GM12874 (cell line): ENCODE results near the gene EPB41L4B.

Source experiments
- TF ChIP-seq, protein P1 (sequence below): IDR thresholded peaks from 2 replicates; pipeline ENCODE4 v1.5.1; 2011; ENCODE audit warnings: low read depth, mild to moderate bottlenecking, control low read depth, low read length, moderate library complexity; ENCODE audit not compliant: insufficient read depth

EPB41L4B gene

DNA sequence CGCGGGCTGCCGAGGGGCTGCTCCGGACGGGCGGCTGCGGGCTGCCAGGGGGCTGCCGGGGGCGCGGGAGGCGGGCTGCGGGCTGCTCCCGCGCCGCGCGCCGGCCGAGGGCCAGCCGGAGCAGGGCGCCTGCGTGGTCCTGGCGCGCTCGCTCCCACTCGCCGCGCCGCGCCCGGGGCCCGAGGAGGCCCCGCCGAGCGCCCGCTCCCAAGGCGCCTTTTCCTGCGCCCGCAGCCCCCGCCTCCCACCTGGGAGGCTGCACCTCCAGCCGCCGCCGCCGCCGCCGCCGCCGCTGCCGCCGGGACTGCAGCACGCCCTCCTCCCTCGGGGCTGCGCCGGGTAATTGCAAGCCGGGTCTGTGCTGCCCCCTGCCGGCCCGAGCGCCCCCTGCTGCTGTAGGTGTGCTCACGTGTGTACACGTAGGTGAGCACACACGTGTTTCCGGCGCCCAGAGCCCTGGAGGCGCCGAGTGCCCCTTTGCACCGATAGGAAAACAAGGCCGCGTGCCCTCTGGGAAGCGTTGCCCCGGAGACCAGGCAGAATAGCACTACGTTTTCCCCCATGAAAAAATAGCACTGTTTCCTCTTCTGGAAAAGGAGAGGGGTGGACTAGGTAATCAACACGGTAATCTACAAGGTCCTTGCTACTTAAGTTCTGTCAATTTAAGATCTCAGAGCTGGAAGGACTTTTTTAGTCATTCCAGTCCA is at the start of gene EPB41L4B:
TSS of gene EPB41L4B (minus strand) at position 318 of the 707 bp plus-strand sequence. CDS start 613 bp downstream, outside the sequence.
- TF ChIP-seq, protein P1, sequence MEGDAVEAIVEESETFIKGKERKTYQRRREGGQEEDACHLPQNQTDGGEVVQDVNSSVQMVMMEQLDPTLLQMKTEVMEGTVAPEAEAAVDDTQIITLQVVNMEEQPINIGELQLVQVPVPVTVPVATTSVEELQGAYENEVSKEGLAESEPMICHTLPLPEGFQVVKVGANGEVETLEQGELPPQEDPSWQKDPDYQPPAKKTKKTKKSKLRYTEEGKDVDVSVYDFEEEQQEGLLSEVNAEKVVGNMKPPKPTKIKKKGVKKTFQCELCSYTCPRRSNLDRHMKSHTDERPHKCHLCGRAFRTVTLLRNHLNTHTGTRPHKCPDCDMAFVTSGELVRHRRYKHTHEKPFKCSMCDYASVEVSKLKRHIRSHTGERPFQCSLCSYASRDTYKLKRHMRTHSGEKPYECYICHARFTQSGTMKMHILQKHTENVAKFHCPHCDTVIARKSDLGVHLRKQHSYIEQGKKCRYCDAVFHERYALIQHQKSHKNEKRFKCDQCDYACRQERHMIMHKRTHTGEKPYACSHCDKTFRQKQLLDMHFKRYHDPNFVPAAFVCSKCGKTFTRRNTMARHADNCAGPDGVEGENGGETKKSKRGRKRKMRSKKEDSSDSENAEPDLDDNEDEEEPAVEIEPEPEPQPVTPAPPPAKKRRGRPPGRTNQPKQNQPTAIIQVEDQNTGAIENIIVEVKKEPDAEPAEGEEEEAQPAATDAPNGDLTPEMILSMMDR = peak; percentile 91

DNA sequence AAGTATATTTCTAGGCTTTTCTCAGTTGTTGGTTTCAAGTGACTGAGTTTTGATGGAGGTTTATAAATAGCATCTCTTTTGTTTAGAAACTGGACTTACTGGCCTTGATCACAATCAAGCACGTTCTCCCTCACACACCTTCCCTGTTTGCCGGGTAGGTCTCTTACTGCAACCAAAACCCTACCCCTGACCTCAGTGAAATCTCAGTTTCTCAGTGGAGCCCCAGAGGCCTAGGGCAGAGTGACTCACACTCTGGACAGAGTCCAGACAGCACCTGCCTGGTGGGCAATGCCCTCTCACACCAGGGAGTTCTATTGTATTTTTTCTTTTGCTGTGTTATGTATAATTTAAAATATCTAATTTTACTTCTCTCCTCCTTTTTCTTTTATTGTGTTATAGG is 48.4 kb upstream of the EPB41L4B start:
- TF ChIP-seq, protein P1 = no peak

- TF ChIP-seq, protein P1 = no peak
Measured at GRCh38 chr9:109360771-109361170, 39.9 kb upstream of the EPB41L4B start.

DNA sequence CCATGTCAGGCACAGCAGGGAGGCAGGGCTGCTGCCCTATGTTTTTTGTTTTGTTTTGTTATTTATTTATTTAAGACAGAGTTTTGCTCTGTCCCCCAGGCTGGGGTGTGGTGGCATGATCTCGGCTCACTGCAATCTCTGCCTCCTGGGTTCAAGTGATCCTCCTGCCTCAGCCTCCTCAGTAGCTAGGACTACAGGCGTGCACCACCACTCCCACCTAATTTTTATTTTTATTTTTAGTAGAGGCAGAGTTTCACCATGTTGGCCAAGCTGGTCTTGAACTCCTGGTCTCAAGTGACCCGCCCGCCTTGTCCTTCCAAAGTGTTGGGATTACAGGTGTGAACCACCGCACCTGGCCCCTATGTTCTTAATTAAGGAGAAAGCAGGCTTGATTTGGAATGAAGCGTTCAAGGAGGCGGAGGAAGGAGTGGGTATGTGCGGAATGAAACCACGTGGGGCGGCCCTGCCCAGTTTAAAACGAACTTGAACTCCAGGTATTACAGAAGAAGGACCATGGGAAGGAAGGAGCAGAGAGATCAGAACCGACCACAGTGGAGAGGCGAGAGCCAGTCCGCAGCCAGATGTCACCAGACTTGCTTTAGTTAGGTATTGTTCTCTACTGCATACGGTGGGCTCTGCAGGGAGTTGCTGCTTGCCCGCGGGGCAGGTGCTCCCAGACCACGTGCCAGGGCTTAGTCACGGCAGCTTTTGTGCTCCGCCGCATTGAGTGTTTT is 34.9 kb upstream of the EPB41L4B start:
- TF ChIP-seq, protein P1 = no peak

DNA sequence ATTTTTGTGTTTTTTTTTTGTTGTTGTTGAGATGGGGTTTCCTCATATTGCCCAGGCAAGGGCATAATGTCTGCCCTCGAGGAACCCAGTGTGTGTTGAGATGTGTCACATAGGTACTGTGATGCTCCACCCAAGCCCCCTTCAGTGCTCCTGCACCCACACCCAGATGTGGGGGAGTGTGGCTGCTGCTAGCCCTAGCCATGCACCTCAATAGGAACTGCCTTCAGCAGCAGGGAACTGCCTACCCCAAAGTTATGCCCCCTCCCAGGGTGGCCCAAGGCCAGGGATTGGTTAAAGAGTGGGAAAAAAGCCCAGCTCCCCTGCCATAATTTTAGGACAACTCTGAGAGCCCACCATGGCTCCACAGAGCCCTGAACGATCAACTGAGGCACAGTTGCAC is 33.3 kb upstream of the EPB41L4B start:
- TF ChIP-seq, protein P1 = no peak

- TF ChIP-seq, protein P1 = no peak
Measured at GRCh38 chr9:109351032-109351431, 30.2 kb upstream of the EPB41L4B start.

DNA sequence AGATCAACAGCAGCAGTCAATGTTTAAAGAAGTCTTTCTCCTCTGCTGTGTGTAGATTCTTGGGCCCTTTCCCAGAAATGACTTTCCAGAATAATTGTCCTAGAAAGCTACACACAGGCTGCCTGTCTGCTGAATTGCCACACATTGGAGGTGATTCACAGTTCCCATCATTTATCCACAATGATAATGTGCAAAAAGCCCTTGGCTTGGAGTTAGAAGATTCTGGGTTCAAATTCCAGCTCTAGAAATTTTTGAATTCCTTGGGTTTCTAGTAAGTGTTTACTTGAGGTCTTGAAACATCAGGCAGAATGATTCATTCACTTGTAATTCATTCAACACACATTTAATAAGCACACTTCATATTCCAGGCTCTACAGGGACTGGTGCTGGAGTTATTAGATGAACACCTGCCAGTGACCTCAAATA is 28.6 kb upstream of the EPB41L4B start:
- TF ChIP-seq, protein P1 = no peak
